HG03064 (cell line): ENCODE data around the gene TM4SF4.
"Not testable (repeated sequence)": the region's sequence is repeated elsewhere in the genome, so short reads cannot be mapped to it uniquely, and the experiment has no call there.

Experiments
- ATAC-seq: cut with Tn5 transposase; IDR thresholded peaks from one replicate; pipeline ENCODE4 v1.9.1; 2021; ENCODE audit warnings: low read depth; ENCODE audit not compliant: unreplicated experiment

TM4SF4 gene, protein sequence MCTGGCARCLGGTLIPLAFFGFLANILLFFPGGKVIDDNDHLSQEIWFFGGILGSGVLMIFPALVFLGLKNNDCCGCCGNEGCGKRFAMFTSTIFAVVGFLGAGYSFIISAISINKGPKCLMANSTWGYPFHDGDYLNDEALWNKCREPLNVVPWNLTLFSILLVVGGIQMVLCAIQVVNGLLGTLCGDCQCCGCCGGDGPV

DNA sequence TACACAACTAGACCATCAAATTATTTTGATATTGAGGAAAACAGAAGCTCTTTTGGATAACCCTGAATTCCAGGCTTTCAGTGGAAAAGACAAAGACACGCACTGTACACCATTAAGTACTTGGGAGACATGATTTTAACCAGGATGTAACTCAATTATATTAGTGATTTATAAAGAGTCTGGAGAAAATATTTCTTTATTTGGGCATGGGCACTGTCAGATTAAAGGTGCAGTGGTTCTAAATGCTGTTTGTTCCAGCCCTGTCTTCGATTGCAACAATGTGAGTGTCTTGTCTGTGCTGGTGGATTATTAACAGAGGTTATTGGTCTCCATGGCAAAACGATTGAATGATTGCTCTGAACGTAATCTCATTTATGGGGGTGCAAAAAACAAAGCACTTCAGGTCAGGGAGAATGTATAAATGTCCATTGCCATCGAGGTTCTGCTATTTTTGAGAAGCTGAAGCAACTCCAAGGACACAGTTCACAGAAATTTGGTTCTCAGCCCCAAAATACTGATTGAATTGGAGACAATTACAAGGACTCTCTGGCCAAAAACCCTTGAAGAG, at the start of gene TM4SF4:
TSS of gene TM4SF4 (plus strand) at position 448 of the 568 bp plus-strand sequence. CDS start 181 bp downstream, outside the sequence.
- no peak for ATAC-seq

DNA sequence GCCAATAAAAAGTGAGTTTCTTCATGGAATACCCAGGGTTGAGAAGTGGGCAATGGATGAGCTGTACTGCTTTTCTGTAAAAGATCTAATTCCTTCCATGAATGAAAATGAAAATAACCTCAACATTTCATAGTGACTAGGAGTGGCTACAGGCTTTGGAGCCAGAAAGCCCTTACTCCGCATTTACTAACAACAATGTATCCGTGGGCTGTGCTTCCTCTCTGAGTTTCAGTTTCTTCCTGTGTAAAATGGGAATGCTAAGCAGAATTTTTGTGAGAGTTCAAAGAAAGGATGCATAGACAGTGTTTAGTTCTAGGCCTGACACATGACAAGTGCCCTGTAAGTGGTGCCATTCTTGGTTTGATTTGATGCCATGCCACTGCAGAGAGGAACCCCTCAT, 49.6 kb upstream of the TM4SF4 start:
- ATAC-seq = no peak

DNA sequence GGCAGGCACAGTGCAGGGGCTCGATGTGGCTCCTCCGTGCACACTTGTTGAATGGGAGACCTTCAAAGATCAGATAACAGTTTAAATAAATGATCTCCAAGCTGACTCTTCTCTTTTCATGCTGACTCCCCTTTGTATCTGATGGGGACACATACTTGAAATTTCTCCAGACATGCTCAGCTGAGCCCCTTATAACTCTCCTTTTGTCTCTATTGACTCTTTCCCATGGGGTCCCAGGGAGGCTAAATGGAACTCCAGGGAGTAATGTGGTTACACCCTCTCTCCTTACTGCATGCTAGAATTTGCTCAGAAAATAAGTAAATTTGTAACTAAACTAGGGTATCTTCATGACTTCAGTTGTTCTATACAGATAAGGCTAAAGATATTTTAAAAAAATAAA, 48.2 kb upstream of the TM4SF4 start:
- ATAC-seq = no peak

DNA sequence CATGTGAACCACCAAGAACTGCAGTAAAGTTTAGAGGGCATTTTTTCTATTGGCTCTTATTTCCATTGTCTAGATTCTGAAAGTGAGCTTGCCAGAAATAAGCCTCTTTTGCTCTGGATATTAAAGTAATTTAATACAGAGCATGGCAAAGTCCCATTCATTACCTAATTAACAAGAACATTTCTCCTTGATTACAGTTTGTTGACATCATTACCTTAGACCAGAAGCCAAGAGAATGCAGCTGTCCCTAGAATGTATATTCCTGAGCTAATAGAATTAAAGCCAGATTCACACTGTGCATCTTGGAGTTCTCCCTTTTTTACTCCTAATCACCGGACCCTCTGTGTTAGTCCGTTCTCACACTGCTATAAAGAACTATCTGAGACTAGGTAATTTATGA, 46.4 kb upstream of the TM4SF4 start:
- no peak for ATAC-seq

DNA sequence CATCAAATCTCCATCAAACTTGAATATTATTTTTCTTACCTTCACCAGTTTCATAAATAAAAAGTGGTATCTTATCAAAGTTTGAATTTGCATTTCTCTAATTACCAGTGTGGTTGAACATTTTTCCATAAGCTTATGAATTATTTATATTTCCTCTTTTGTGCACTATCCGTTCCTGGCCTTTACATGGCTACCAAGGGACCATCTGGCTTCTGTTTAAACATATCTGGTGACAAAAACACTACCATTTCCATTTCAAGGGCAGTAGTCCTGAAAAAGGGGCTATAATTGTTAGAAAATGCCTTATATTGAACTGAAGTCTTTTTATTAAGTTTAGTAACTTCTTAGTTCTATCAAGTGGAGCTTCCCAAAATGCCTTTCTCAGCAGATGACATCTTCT, 44.3 kb upstream of the TM4SF4 start:
- ATAC-seq = no peak

DNA sequence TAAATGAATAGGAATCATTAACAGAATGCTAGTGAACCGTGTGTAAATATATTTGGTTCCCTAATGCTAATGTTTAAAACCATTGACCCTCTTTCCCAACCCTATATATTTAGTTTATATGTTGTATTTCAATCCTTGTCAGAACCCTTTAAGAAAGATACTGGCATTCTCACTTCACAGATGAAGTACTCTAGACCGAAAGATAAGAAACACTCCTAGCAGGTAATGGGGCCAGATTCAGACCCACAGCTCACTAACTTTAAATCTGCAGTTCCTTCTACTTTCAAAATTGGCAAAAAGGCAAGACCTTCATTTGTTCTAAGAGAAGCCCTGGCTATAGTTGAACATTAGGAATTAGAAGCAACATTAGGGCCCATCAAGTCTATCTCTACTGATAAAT, 42.3 kb upstream of the TM4SF4 start:
- no peak for ATAC-seq

DNA sequence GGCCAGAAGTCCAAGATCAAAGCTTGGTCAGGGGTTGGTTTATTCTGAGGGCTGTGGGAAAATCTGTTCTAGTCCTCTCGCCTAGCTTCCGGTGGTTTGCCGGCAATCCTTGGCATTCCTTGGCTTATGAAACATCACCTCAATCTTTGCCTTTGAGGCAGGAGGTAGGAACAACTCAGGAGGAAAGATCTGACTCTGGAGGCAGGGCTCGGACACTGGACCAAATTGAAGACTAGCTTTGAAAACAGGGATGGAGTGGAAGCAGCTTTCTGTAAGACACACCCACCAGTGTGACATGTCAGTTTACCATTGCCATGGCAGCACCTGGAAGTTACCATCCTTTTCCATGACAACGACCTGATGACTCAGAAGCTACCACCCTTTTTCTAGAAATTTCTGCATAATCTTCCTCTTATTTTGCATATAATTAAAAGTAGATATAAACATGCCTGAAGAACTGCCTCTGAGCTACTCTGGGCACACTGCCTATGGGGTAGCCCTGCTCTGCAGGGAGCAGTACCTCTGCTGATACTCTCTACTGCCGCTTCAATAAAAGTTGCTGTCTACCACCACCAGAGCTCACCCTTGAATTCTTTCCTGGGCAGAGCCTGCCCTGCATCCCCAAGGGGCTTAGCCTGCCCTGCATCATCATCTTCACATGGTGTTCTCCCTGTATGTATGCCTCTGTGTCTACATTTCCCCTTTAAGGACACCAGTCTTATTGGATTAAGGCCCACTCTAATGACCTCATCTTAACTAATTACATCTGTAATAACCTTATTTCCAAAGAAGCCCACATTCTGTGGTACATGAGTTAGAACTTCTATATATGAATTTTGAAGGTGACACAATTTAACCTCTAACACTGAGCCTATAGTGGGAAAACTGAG, 38.3 kb upstream of the TM4SF4 start:
- no peak for ATAC-seq

DNA sequence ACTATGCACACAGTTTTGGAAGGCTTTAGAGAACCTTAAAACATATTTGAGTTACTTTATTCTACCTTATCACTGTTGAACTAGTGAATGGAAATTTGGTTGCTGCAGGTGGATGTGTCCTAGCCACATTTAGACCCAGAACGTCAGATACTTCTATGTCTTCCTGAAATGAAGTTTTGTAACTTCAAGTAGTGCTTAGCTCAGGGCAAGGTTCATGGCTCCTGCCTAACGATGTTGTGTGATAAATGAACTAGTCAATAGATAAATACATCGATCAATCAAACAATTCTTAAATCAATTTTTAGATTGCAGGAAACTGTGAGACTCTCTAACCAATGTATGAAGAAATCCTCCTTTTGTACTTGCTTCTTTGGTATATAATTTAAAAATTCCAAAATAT, 37.2 kb upstream of the TM4SF4 start:
- no peak for ATAC-seq

DNA sequence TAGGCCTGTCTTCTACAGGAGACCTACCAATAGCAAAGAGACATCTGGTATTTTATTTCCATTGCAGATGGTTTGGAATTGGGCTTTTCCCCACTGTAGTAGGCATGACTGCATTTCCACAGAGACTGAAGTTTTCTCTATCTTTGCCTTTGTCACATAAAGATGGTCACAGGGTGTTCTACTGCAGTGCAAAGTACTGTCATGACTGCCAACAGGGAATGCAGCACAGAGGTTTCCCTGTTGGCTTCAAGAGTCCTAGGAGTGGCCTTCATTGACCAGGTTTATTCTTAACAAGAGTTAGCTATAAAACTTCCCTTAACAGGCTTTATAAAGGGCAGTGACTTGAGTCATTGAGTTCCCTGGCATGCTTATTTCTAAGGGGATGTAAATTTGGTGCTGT, 36.8 kb upstream of the TM4SF4 start:
- no peak for ATAC-seq

DNA sequence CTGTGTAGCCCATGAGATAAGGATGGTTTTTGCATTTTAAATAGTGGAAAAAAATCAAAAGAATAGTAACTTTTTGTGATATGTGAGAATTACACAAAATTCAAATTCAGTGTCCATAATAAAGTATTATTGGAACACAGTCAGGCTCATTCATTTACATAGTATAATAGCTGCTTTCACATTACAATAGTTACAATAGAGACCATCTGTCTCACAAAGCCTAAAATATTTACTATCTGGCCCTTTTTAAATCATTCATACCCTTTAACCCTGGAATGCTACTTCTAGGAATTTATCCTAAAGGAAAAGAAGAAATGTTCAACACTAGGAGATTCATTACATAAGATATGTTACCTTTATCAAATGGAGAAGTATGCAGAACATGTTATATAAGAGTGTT, 35.5 kb upstream of the TM4SF4 start:
- no peak for ATAC-seq

DNA sequence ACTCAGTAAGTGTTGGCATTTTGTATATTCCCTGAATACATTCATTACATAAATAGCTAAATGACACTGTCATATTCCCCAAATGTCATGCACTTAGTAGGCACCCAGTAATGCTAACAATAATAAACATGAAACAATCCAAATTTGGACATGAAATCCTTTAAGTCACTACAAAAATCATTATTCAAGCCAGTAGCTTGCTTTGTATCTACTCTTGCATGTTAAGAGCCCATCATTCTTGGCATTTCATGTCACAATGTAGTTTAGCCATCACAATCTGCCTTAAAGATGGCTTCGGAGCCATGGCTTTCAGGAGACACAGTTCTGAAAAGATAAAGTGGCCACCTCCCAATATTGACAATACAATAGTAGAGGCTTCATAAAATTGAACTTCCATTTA, 32.9 kb upstream of the TM4SF4 start:
- no peak for ATAC-seq

DNA sequence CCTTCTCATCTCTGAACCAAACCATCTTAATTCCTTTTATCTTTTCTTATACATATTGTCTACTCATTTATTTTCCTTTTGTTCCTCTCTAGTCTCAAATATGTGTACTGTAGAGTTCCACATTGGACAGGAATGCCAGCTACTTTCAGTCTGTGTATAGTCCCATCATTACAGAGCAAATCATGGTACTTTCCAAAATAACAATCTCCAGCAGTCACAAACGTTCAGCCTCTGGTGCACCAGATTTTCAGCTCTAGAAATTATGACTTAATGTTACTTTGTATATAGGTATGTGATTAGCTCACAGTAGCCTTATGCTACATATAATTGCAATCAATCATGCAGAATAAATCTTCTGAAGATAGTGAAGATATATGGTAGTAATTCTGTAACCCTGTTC, 32.5 kb upstream of the TM4SF4 start:
- ATAC-seq = no peak

DNA sequence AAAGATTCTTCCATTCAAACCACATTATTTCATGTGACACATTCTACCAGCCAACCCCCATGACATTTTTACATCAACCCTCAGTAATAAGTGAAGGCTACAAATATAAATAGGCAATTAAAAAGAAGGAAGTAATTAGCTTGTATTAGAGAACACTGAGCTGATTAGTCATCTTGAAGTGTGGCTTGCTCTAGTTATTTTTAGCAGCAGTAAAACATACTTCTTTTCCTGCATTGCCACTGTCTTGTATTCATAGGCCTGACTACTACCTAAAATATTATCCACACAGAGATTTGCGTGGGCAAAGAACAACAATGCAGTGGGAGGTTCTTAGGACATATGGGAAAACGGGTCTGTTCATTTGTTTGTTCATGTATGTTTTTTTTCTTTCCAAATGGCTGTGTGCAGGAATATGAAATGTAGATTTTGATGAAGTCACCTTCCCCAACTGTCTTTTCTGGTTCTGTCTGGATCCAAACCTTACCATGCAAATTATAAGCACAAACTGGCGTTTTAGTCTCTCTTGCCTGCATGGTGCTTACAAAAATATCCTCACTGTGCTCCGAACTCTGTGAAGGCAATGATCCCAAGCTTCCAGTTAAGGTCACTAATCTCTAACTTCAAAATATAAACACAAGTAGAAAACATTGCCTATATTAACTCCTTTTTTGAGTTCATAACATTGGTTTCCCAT, 31.5 kb upstream of the TM4SF4 start:
- ATAC-seq = no peak

DNA sequence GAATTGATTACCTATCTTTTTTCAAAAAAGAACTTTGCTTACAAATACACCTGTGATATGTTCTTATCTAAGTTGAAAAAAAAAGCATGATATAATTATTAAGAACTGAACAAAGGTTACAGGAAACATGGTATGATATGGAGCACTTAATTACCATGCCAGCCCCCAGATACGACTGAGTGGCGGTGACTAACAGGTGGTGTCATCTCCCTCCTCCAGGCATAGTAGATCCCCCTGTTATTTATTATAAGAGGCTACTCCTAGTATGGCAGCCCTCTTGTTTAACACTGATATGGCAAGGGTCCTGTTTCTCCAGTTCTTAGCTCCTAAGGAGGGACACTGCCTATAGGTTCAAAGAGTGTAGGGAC, 31.0 kb upstream of the TM4SF4 start:
- no peak for ATAC-seq

DNA sequence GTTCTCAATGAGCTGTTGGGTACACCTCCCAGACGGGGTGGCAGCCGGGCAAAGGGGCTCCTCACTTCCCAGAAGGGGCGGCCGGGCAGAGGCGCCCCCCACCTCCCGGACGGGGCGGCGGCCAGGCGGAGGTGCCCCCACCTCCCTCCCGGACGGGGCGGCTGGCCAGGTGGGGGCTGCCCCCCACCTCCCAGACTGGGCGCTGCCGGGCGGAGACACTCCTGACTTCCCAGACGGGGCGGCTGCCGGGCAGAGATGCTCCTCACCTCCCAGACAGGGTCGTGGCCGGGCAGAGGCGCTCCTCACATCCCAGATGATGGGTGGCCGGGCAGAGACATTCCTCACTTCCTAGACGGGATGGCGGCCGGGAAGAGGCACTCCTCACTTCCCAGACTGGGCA, 29.6 kb upstream of the TM4SF4 start:
- ATAC-seq = not testable (repeated sequence)

DNA sequence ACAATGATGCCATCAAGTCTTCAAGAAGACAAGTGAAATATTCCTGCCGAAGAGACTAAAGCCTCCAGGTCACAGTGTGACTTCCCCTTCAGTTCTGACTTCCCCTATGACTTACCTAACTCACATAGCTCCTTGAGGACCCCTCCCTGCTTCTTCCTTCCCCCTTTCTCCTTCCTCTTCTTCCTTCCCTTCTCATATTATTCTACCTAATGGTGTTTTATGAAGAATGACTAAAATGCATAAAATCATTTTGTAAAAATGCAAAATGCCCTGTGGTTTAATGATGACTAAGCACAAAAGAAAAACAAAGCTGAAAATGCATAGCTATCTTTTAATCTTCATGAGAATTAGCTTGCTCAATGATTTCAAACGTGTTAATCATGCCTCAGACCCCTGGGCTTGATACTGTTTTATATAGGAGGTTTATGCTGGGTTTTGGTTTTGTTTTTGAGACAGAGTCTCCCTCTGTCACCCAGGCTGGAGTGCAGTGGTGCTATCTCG, 26.1 kb upstream of the TM4SF4 start:
- ATAC-seq = no peak

DNA sequence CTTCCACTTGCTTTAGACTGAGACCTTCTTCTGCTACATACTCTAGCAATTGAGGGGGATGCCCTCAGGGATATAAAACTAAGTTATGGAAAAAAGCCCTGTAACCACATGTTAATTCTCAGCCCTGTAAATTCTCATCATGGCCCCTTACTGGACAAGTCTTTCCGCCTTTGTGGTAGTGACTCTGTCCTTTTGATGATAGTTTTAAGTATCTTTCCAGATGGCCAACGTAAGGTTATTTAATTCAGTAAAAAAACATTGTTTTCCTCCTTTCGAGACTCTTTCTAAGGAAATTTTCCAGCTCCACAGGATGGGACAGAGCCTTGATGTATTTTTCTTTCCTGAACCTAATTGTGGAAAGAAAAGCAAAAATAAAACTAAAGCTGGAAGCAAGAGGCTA, 25.3 kb upstream of the TM4SF4 start:
- ATAC-seq = no peak

DNA sequence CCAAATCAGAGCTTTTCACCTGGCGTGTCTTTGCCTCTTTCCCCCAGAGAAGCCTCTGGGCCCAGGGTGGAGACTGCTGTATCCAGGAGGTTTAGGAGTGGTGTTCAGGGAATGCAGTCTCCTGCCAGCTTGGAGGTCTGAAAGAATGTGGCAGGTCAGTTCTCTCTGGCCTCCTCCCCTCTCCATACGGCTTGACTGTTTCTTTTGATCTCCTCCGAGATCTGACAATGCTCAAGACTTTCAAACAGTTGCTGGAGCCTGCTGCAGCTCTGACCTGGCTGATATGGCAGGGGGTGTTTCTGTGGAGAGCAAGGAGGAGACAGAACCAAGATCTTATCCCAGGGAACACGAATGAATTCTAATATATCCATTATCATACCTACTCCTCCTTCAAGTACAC, 24.7 kb upstream of the TM4SF4 start:
- ATAC-seq = no peak

DNA sequence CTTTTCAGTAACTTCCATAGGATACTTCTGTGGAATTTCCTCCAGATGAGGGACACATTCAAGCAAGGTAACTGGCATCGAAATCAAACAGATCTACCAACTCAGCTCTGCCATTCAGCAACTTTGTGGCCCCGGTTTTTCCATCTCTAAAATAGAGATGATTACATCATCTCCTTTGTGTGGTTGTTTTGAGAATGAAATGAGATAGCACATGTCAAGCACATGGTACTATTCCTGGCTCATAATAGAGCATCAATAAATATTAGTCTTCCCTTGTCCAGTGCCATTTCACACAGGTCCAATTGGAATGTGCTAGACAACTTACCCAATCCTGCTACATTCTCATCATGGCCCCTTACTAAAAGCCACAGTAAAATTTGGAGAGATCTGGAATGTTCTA, 24.2 kb upstream of the TM4SF4 start:
- ATAC-seq = no peak

DNA sequence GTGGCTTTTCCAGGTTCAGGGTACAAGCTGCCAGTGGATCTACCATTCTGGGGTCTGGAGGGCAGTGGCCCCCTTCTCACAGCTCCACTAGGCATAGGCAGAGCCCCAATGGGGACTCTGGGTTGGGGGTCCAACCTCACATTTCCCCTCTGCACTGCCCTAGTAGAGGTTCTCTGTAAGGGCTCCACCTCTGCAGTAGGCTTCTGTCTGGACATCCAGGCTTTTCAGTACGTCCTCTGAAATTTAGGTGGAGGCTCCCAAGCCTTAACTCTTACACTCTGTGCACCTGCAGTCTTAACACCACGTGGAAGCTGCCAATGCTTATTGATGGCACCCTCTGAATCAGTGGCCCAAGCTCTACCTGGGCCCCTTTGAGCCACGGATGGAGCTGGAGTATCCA, 22.5 kb upstream of the TM4SF4 start:
- ATAC-seq = no peak

DNA sequence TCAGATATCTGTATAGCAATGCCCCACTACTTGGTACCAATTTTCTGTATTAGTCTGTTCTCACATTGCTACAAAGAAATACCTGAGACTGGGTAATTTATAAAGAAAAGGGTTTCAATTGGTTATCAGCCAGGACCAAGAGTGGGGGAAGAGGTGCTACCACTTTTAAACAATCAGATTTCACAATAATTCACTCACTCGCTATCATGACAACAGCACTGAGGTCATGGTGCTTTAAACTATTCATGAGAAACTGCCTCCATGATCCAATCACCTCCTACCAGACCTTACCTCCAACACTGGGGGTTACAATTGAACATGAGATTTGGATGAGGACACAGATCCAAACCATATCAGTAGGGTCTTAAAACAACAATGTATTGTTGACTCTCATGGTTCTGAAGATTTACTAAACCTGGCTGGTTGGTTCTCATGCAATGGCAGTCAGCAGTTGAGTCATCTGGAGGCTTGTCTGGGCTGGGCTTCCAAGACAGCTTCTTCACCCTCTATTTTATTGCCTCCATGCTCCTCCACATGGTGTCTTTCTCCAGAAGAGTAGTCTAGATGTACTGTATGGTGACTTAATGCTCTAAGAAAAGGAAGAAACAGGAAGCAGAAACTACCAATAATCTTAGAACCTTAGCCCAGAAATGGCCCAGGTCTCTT, 21.2 kb upstream of the TM4SF4 start:
- ATAC-seq = no peak
